HG02938 (cell line): ENCODE measurements around the gene SPON1.

Experiments used
- ATAC-seq: cut with Tn5 transposase; IDR thresholded peaks from one replicate; pipeline ENCODE4 v1.9.1; 2021; ENCODE audit warnings: mild to moderate bottlenecking, moderate library complexity; ENCODE audit not compliant: unreplicated experiment

The SPON1 gene

GRCh38 chr11:14309425-14310192, 347.1 kb downstream of the SPON1 start:
- no peak for ATAC-seq

DNA sequence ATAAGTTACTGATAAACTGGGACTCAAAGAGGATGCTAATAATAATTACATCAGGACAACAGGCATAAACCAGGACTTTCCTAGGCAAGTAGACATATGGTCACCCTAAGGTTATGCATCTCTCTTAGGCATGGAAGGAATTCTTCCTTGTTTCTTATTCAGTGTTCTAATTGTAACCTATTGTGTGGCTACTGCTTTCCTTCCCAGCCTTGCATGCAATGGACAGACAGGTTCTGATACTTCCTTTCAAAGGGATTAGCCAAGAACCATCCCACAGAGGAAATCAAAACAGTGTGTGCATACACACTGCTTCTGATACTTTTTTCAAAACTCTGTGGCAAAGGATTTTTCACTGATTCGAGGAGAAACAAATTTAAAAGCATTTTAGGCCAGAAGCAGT, 348.2 kb downstream of the SPON1 start:
- ATAC-seq = no peak

- ATAC-seq = no peak
Measured at GRCh38 chr11:14312736-14313438, 350.4 kb downstream of the SPON1 start.

- no peak for ATAC-seq
Measured at GRCh38 chr11:14314127-14314526, 351.6 kb downstream of the SPON1 start.

DNA sequence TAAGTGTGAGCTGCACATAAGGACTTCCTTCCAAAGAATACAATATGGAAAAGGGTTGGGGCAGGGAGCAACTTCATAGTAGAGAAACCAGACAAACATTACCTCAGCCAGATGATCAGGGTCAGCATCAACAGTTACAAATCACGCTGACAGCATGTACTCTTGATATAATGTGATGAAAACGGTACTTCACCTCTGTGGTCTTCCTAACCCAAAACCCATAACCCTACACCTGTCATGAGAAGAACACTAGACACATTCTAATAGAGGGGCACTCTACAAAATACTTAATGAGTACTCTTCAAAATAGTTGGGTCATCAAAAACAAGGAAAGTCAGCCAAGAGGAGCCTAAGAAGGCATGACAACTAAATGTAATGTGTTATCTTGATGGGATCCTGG, 352.6 kb downstream of the SPON1 start:
- ATAC-seq = peak; percentile 40
